HUDEP-2 (cell line): ENCODE results near the gene GSTT2B.
"Not testable (repeated sequence)": the region's sequence is repeated elsewhere in the genome, so short reads cannot be mapped to it uniquely, and the experiment has no call there.

Source experiments
- DNase-seq, 76 experiments: peaks; one replicate each; lab custom pipeline; 2025; ENCODE audit not compliant: unreplicated experiment in 76 of 76; lab: John Stamatoyannopoulos, UW

The GSTT2B gene

DNA sequence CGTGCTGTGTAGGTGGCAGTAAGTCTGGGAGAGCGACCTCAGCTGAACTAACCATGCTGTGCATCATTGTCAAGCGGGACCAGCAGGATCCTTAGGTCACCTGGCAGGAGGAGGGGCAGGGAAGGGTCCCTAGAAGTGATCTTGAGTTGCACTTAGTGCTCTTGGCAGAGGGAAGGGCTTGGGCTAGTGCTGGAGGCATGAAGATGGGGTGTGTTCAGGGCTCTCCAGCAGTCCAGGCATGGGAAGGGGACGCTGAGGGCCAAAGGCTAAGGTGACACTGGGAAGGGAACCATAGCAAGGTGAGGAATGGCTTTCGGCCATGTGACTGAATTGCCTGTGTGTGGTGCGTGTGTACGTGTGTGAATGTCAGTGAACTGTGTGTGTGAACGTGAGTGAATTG is 25.1 kb upstream of the GSTT2B start:
- not testable (repeated sequence) for DNase-seq

- peak in 32 of 76 experiments; percentile 5 to 63 (median 26) for DNase-seq
Observed at GRCh38 chr22:23984430-23984829, 23.4 kb upstream of the GSTT2B start.

DNA sequence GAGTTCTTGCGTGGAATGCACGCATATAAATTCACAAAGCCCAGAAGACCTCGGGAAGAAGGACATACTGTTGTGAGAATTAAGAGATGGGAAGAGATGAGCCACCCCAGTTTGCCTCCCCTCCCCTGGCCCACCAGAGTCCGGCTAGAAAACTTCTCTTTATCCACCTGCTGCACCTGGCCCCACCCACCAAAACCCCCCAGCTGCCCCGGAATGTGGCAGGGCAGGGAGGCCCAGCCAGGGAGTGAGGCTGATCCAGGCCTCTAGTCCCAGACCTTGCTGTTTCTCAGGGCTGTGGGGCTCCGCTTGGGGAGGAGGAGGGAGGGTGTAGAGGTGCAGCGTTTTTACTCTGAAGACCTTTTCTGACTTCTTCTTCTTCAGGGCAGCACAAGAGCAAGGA is 19.6 kb upstream of the GSTT2B start:
- not testable (repeated sequence) for DNase-seq

- not testable (repeated sequence) for DNase-seq
Observed at GRCh38 chr22:23979557-23980240, 18.7 kb upstream of the GSTT2B start, which contains the start of gene GSTT2. TSS of gene GSTT2 (plus strand) at chr22:23980134.

DNA sequence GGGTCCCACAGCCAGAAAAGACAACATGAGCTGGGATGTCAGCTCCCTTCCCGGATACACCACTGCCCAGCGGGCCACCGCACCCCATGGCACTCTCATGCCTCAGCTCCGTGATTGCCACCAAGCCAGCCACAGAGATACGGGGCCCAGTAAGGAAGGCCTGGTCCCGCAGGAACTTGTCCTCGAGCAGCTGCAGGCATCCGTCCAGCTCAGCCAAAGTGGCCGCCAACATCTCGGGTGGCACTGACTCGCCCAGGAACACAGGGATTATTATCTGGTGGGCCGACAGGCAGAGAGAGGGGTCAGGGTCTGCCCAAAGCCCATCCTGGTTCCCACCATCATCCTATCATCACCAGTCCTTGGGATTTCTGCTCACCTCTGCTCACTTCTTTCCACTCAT is 16.3 kb upstream of the GSTT2B start:
- not testable (repeated sequence) for DNase-seq

DNA sequence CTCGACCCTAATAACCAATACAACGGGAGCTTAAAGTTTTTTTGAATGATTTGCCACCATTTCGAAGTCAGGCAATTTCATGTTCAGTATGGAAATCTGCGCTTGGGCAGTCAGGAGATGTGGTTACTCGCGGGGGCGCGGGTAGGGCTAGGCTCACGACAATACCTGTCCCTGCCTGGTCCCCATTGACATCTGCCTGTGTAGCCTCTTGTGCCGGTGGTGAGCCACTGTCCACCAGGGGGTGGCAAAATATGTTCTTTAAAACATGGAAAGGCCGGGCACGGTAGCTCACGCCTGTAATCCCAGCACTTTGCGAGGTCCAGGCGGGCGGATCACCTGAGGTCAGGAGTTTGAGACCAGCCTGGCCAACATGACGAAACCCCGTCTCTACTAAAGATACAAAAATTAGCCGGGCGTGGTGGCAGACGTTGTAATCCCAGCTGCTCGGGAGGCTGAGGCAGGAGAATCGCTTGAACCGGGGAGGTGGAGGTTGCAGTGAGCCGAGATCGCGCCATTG is 13.9 kb upstream of the GSTT2B start:
- not testable (repeated sequence) for DNase-seq

- DNase-seq: not testable (repeated sequence)
Observed at GRCh38 chr22:23974345-23974744, 13.3 kb upstream of the GSTT2B start, which contains the start of gene DDT. TSS of gene DDT (minus strand) at chr22:23974441. CDS start at chr22:23974414, 27 bp downstream.

DNA sequence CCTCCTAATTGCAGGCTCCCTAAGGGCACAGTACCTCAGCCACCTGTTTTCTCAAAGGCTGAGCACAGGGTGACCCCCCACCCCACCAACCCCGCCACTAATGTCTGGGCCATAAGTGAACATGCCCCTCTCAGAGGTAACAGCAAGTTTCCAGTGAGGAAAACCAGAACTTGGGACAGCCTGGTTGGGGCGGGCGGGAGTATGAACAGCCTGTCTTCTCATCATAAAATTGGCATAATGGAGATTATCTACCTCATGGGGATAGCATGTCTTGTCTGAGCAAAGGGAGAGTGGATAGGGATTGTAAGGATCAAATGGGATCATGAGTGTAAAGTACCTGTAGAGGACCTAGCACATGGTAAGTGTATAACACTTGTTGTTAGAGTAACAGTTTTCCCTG is 10.9 kb upstream of the GSTT2B start:
- not testable (repeated sequence) for DNase-seq

DNA sequence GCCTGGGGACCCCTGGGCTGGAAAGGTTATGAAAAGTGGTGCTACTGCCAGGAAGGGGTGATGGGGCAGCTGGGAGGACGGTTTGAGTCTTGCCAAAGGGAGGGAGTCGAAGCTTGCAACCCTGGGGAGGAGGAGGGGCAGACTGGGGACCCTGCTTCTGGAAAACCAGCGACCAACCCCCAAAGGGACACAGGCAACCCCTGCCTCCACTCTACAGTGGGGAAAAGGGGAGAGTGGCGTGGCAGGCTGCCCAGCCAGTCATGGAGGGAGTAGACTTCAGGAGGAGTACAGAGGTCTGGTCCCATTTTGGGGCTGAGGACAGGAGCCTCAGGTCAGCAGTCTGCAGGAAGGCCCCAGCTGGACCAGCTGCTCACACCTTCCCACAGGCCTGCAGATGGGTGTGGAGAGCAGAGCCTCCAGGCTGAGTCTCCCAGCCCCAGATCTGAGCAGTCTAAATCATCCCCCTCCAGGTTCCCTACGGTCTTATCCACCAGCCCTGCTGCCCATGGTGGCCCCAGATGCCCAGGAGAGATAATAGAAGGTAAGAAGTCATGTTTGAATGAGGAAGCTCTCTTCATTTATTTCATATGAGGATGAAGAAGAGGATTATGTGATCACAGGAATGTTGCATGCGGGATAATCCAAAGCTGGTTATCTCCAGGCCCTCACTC is 10.0 kb upstream of the GSTT2B start:
- DNase-seq: peak in 14 of 76 experiments; percentile 4 to 33 (median 16)

GRCh38 chr22:23970201-23970641 is 9.2 kb upstream of the GSTT2B start:
- DNase-seq: no peak

GRCh38 chr22:23969071-23969470 is 8.1 kb upstream of the GSTT2B start:
- DNase-seq: no peak

DNA sequence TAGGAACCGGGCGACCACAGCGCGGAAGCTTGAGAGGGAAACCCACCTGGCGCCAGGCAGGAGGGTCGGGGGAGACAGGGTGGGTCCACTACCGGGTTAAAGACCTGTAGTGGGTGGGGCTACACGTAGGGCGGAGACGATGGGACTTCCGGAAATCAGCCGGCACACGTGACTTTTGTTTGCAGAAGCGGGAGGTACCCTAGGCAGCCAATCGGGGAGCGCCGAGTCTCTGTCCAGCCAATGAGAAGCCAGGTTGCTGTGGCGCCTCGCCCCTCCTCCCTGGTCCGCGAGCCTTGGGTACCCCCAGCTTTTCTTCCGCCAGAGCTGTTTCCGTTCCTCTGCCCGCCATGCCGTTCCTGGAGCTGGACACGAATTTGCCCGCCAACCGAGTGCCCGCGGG is 5.6 kb upstream of the GSTT2B start, which contains the start of gene DDTL:
Gene DDTL, plus strand, starts transcription at position 321 of the 400 bp plus-strand sequence. Its CDS starts 27 bp downstream, at position 348.
- not testable (repeated sequence) for DNase-seq

DNA sequence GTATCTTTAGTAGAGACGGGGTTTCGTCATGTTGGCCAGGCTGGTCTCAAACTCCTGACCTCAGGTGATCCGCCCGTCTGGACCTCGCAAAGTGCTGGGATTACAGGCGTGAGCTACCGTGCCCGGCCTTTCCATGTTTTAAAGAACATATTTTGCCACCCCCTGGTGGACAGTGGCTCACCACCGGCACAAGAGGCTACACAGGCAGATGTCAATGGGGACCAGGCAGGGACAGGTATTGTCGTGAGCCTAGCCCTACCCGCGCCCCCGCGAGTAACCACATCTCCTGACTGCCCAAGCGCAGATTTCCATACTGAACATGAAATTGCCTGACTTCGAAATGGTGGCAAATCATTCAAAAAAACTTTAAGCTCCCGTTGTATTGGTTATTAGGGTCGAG is 5.1 kb upstream of the GSTT2B start:
- DNase-seq: not testable (repeated sequence)

GRCh38 chr22:23956301-23956900 is 4.6 kb downstream of the GSTT2B start:
- peak in 58 of 76 experiments; percentile 6 to 80 (median 50) for DNase-seq

DNA sequence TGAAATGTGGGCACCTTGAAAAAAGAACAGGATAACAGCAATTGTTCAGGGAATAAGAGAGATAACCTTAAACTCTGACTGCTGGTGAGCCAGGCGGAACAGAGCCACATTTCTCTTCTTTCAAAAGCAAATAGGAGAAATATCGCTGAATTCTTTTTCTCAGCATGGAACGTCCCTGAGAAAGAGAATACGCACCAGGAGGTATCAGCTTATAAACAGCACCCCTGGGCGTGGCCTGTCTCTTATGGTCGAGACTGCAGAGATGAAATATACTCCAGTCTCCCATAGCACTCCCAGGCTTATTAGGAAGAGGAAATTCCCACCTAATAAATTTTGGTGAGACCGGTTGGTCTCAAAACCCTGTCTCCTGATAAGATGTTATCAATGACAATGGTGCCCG is 5.1 kb downstream of the GSTT2B start:
- DNase-seq: not testable (repeated sequence)

- DNase-seq: not testable (repeated sequence)
Observed at GRCh38 chr22:23954991-23955305, 6.0 kb downstream of the GSTT2B start.

DNA sequence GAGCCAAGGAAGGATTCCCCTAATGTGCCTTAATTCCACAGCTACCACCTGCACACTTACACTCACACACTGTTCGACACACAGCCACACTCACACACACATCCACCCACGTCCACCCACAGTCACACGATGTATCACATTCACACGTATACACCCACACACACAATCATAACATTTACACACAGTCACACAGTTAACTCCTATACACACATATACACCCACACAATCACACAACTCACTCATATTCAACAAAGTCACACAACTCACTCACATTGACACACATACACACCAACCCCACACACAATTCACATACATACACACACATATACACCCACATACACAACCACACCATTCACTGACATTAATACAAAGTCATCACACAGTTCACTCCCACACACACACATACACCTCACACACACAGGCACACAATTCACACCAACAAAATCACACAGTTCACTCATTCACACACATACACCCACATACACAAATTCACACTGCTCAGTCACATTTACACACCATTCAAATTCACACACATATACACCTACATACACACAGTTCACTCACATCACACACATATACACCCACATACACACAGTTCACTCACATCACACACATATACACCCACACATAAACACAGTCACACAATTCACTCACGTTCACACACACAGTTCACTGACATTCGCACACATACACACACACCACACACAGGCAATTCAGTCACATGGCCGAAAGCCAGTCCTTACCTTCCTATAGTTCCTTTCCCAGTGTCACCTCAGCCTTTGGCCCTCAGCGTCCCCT is 6.6 kb downstream of the GSTT2B start:
- not testable (repeated sequence) for DNase-seq

- not testable (repeated sequence) for DNase-seq
Observed at GRCh38 chr22:23953485-23953884, 7.5 kb downstream of the GSTT2B start.

GRCh38 chr22:23952794-23953405 is 8.1 kb downstream of the GSTT2B start:
- DNase-seq: not testable (repeated sequence)

GRCh38 chr22:23951383-23951782 is 9.6 kb downstream of the GSTT2B start:
- DNase-seq: not testable (repeated sequence)
